ENCODE measurements around the gene PPP1R14C.

The PPP1R14C gene

GRCh38 chr6:150289454-150290071 lies 146.7 kb downstream of the PPP1R14C start:
- Histone ChIP-seq H3K14ac (ENCODE audit: low read length in 2 of 2) (no peak overlapping the region), H3K9ac (ENCODE audit: low read length) (no peak overlapping the region), H3K9me3 (ENCODE audit: control insufficient read depth, low read length) (no peaks in the 10 kb centered on the region), H3K4me3 (ENCODE audit: insufficient read depth in 1 of 2, low read depth in 1 of 2, low read length in 2 of 2) (no peak overlapping the region), H2AFZ (ENCODE audit: low read depth, low read length) (no peak overlapping the region), H3K27me3 (ENCODE audit: control insufficient read depth in 1 of 2, insufficient read depth in 1 of 2, low read length in 2 of 2) (peaks cover 0 to 51% of the 10 kb centered on the region in 2 experiments), H2BK120ac (ENCODE audit: low read depth, low read length) (no peak overlapping the region), H3K36me3 (ENCODE audit: control insufficient read depth in 1 of 2, insufficient read depth in 2 of 2, low read depth in 1 of 2, low read length in 2 of 2) (no peaks in the 10 kb centered on the region), H4K8ac (ENCODE audit: low read length) (no peak overlapping the region), H3K4me2 (ENCODE audit: low read length, poor library complexity, severe bottlenecking) (no peak overlapping the region), H3K23ac (ENCODE audit: low read length in 2 of 2) (no peak overlapping the region), H2BK5ac (ENCODE audit: low read depth, low read length, poor library complexity, severe bottlenecking) (no peak overlapping the region), H2BK15ac (ENCODE audit: low read depth, poor library complexity, severe bottlenecking) (no peak overlapping the region), H3K4ac (ENCODE audit: low read depth in 1 of 2, low read length in 2 of 2) (no peak overlapping the region), H3K4me1 (ENCODE audit: control insufficient read depth, insufficient read depth, low read depth, low read length) (peaks cover 7% of the 10 kb centered on the region), H2AK5ac (ENCODE audit: low read length, severe bottlenecking) (no peak overlapping the region), H3K79me1 (replicated peaks; ENCODE audit: low read length, poor library complexity, severe bottlenecking) (no peaks in the 10 kb centered on the region), H3K18ac (ENCODE audit: low read depth in 1 of 2, low read length in 2 of 2) (no peak overlapping the region), H2BK12ac (ENCODE audit: low read length in 2 of 2) (no peak overlapping the region), H3K27ac (ENCODE audit: low read length, poor library complexity, severe bottlenecking) (no peak overlapping the region), H4K91ac (ENCODE audit: low read length) (no peak overlapping the region)
- WGBS, result 90% methylated on average over 7 of the region's 8 CpGs
- DNase-seq, result no peak

GRCh38 chr6:150290429-150290828 lies 147.6 kb downstream of the PPP1R14C start:
- H3K18ac ChIP-seq (ENCODE audit: low read depth in 1 of 2, low read length in 2 of 2), result no peak overlapping the region
- H3K36me3 ChIP-seq (ENCODE audit: control insufficient read depth in 1 of 2, insufficient read depth in 2 of 2, low read depth in 1 of 2, low read length in 2 of 2), result no peaks in the 10 kb centered on the region
- H2BK12ac ChIP-seq (ENCODE audit: low read length in 2 of 2), result no peak overlapping the region
- H4K91ac ChIP-seq (ENCODE audit: low read length), result peak overlapping the region; percentile 40
- peaks cover 0 to 45% of the 10 kb centered on the region in 2 experiments for H3K27me3 ChIP-seq (ENCODE audit: control insufficient read depth in 1 of 2, insufficient read depth in 1 of 2, low read length in 2 of 2)
- no peak overlapping the region for H3K4me3 ChIP-seq (ENCODE audit: insufficient read depth in 1 of 2, low read depth in 1 of 2, low read length in 2 of 2)
- H2BK120ac ChIP-seq (ENCODE audit: low read depth, low read length), result no peak overlapping the region
- H3K14ac ChIP-seq (ENCODE audit: low read length in 2 of 2), result no peak overlapping the region
- no peak overlapping the region for H3K4ac ChIP-seq (ENCODE audit: low read depth in 1 of 2, low read length in 2 of 2)
- no peak overlapping the region for H4K8ac ChIP-seq (ENCODE audit: low read length)
- H3K9ac ChIP-seq (ENCODE audit: low read length), result no peak overlapping the region
- H3K4me1 ChIP-seq (ENCODE audit: control insufficient read depth, insufficient read depth, low read depth, low read length), result peaks cover 7% of the 10 kb centered on the region
- no peaks in the 10 kb centered on the region for H3K9me3 ChIP-seq (ENCODE audit: control insufficient read depth, low read length)
- no peaks in the 10 kb centered on the region for H3K79me1 ChIP-seq (replicated peaks; ENCODE audit: low read length, poor library complexity, severe bottlenecking)
- no peak overlapping the region for H3K23ac ChIP-seq (ENCODE audit: low read length in 2 of 2)
- H3K4me2 ChIP-seq (ENCODE audit: low read length, poor library complexity, severe bottlenecking), result no peak overlapping the region
- no peak overlapping the region for H2BK15ac ChIP-seq (ENCODE audit: low read depth, poor library complexity, severe bottlenecking)
- no peak overlapping the region for H2BK5ac ChIP-seq (ENCODE audit: low read depth, low read length, poor library complexity, severe bottlenecking)
- DNase-seq, result no peak
- H3K27ac ChIP-seq (ENCODE audit: low read length, poor library complexity, severe bottlenecking), result no peak overlapping the region
- no peak overlapping the region for H2AK5ac ChIP-seq (ENCODE audit: low read length, severe bottlenecking)
- WGBS, result 80% methylated on average over 8 of the region's 10 CpGs
- no peak overlapping the region for H2AFZ ChIP-seq (ENCODE audit: low read depth, low read length)

DNA sequence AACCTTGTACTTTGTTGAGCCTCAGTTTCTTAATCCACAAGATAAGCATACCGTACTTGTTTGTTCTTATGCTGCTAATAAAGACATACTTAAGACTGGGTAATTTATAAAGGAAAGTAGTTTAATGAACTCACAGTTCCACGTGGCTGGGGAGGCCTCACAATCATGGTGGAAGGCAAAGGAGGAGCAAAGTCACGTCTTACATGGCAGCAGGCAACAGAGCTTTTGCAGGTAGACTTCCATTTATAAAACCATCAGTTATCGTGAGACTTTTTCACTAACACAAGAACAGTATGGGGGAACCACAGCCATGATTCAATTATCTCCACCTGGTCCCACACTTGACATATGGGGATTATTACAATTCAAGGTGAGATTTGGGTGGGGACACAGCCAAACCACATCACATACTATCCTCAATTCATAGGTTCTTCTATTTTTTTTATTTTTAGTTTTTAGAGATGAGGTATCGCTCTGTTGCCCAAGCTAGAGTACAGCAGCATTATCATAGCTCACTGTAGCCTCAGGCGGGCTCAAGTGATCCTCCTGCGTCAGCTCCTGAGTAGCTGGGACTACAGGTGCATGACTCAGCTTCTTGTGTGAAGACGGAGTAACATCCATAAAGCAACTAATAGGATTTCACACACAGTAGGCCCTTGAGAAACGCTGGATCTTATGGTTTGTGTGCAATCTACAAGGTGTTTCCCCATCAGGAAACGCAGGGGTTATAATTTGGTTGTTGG lies 149.3 kb downstream of the PPP1R14C start:
- H2BK12ac ChIP-seq (ENCODE audit: low read length in 2 of 2), result no peak overlapping the region
- WGBS, result 92% methylated on average over 10 of the region's 10 CpGs
- H3K18ac ChIP-seq (ENCODE audit: low read depth in 1 of 2, low read length in 2 of 2), result no peak overlapping the region
- no peaks in the 10 kb centered on the region for H3K79me1 ChIP-seq (replicated peaks; ENCODE audit: low read length, poor library complexity, severe bottlenecking)
- no peak for DNase-seq
- H2BK15ac ChIP-seq (ENCODE audit: low read depth, poor library complexity, severe bottlenecking), result no peak overlapping the region
- H2AFZ ChIP-seq (ENCODE audit: low read depth, low read length), result no peak overlapping the region
- H3K27me3 ChIP-seq (ENCODE audit: control insufficient read depth in 1 of 2, insufficient read depth in 1 of 2, low read length in 2 of 2), result peaks cover 0 to 28% of the 10 kb centered on the region in 2 experiments
- peaks cover 7% of the 10 kb centered on the region for H3K4me1 ChIP-seq (ENCODE audit: control insufficient read depth, insufficient read depth, low read depth, low read length)
- no peak overlapping the region for H3K14ac ChIP-seq (ENCODE audit: low read length in 2 of 2)
- H3K9ac ChIP-seq (ENCODE audit: low read length), result no peak overlapping the region
- no peak overlapping the region for H3K4me3 ChIP-seq (ENCODE audit: insufficient read depth in 1 of 2, low read depth in 1 of 2, low read length in 2 of 2)
- no peak overlapping the region for H3K4ac ChIP-seq (ENCODE audit: low read depth in 1 of 2, low read length in 2 of 2)
- no peak overlapping the region for H4K91ac ChIP-seq (ENCODE audit: low read length)
- no peaks in the 10 kb centered on the region for H3K36me3 ChIP-seq (ENCODE audit: control insufficient read depth in 1 of 2, insufficient read depth in 2 of 2, low read depth in 1 of 2, low read length in 2 of 2)
- no peak overlapping the region for H4K8ac ChIP-seq (ENCODE audit: low read length)
- H2BK120ac ChIP-seq (ENCODE audit: low read depth, low read length), result no peak overlapping the region
- no peak overlapping the region for H3K4me2 ChIP-seq (ENCODE audit: low read length, poor library complexity, severe bottlenecking)
- H2BK5ac ChIP-seq (ENCODE audit: low read depth, low read length, poor library complexity, severe bottlenecking), result no peak overlapping the region
- no peak overlapping the region for H3K27ac ChIP-seq (ENCODE audit: low read length, poor library complexity, severe bottlenecking)
- no peak overlapping the region for H3K23ac ChIP-seq (ENCODE audit: low read length in 2 of 2)
- H3K9me3 ChIP-seq (ENCODE audit: control insufficient read depth, low read length), result no peaks in the 10 kb centered on the region
- no peak overlapping the region for H2AK5ac ChIP-seq (ENCODE audit: low read length, severe bottlenecking)

GRCh38 chr6:150293019-150293418 lies 150.2 kb downstream of the PPP1R14C start:
- peaks cover 8% of the 10 kb centered on the region for H3K9me3 ChIP-seq (ENCODE audit: control insufficient read depth, low read length)
- peak overlapping the region in 1 of 2 experiments; percentile 26 for H2BK12ac ChIP-seq (ENCODE audit: low read length in 2 of 2)
- H4K91ac ChIP-seq (ENCODE audit: low read length), result no peak overlapping the region
- peaks cover 0 to 24% of the 10 kb centered on the region in 2 experiments for H3K27me3 ChIP-seq (ENCODE audit: control insufficient read depth in 1 of 2, insufficient read depth in 1 of 2, low read length in 2 of 2)
- no peak overlapping the region for H3K4me3 ChIP-seq (ENCODE audit: insufficient read depth in 1 of 2, low read depth in 1 of 2, low read length in 2 of 2)
- no peak overlapping the region for H3K23ac ChIP-seq (ENCODE audit: low read length in 2 of 2)
- no peak overlapping the region for H2BK120ac ChIP-seq (ENCODE audit: low read depth, low read length)
- no peak overlapping the region for H3K4ac ChIP-seq (ENCODE audit: low read depth in 1 of 2, low read length in 2 of 2)
- no peak overlapping the region for H2AFZ ChIP-seq (ENCODE audit: low read depth, low read length)
- H3K18ac ChIP-seq (ENCODE audit: low read depth in 1 of 2, low read length in 2 of 2), result no peak overlapping the region
- no peak overlapping the region for H3K4me2 ChIP-seq (ENCODE audit: low read length, poor library complexity, severe bottlenecking)
- no peak overlapping the region for H2AK5ac ChIP-seq (ENCODE audit: low read length, severe bottlenecking)
- H3K14ac ChIP-seq (ENCODE audit: low read length in 2 of 2), result no peak overlapping the region
- no peak overlapping the region for H4K8ac ChIP-seq (ENCODE audit: low read length)
- peak overlapping the region; percentile 63 for H3K9ac ChIP-seq (ENCODE audit: low read length)
- H2BK5ac ChIP-seq (ENCODE audit: low read depth, low read length, poor library complexity, severe bottlenecking), result no peak overlapping the region
- H2BK15ac ChIP-seq (ENCODE audit: low read depth, poor library complexity, severe bottlenecking), result no peak overlapping the region
- no peaks in the 10 kb centered on the region for H3K79me1 ChIP-seq (replicated peaks; ENCODE audit: low read length, poor library complexity, severe bottlenecking)
- H3K4me1 ChIP-seq (ENCODE audit: control insufficient read depth, insufficient read depth, low read depth, low read length), result peaks cover 7% of the 10 kb centered on the region
- H3K27ac ChIP-seq (ENCODE audit: low read length, poor library complexity, severe bottlenecking), result no peak overlapping the region
- no CpG with 5 or more reads among the region's 1 CpG for WGBS
- DNase-seq, result no peak
- H3K36me3 ChIP-seq (ENCODE audit: control insufficient read depth in 1 of 2, insufficient read depth in 2 of 2, low read depth in 1 of 2, low read length in 2 of 2), result no peaks in the 10 kb centered on the region
